Esophagus squamous epithelium (tissue), 5 donors: ENCODE data around the gene RAB36. TPM values are rescaled to one million over a fixed set of nuclear protein-coding genes. Genes with fewer than 3 reads are reported as not detected.

Source experiments
- DNase-seq: peaks from one replicate; lab custom pipeline; 2025; lab: John Stamatoyannopoulos, UW
- H3K27ac ChIP-seq, 4 donors: fragments of 200-600 bp; sonication (generic); one replicate each; pipeline ENCODE4 v1.5.1; 2016 to 2019; ENCODE audit warnings: mild to moderate bottlenecking in 1 of 4
- H3K27me3 ChIP-seq, 4 donors: fragments of 200-600 bp; sonication (generic); 1 replicate in 3 of 4; 2 replicates in 1 of 4; pipeline versions ENCODE4 v1.5.1 to v1.6.0; 2017 to 2021; ENCODE audit warnings: antibody characterized with exemption in 1 of 4
- H3K36me3 ChIP-seq, 3 donors: fragments of 200-600 bp; sonication (generic); one replicate each; pipeline ENCODE4 v1.5.1; 2016 to 2019
- H3K4me1 ChIP-seq, 3 donors: fragments of 200-600 bp; sonication (generic); one replicate each; pipeline ENCODE4 v1.5.1; 2017 to 2019
- H3K4me3 ChIP-seq, 4 donors: fragments of 200-600 bp; sonication (generic); 1 replicate in 3 of 4; 2 replicates in 1 of 4; pipeline ENCODE4 v1.5.1; 2016 to 2019; ENCODE audit warnings: mild to moderate bottlenecking in 2 of 4, moderate library complexity in 1 of 4
- H3K9me3 ChIP-seq, 3 donors: fragments of 200-600 bp; sonication (generic); one replicate each; pipeline ENCODE4 v1.5.1; 2016 to 2019
- POLR2A ChIP-seq, 4 donors: fragments of 450-650 bp; IDR thresholded peaks; one replicate each; pipeline ENCODE4 v1.6.1; 2017; ENCODE audit warnings: antibody characterized with exemption in 4 of 4, mild to moderate bottlenecking in 4 of 4, moderate library complexity in 3 of 4
- WGBS, 2 donors: methylation state at CpG; one replicate each; pipeline ENCODE4 v1.1.5; 2018; 5-methylcytosine and 5-hydroxymethylcytosine counted together
- intact Hi-C: fragments of 100-400 bp; cut with DNase I; formaldehyde crosslinking; loops from one replicate; pipeline ENCODE4 v1.15.0; 2022
- total RNA-seq, 4 donors: library from RNA; depleted of rRNA; stranded (reverse); fragments of >200 nt; gene quantifications; one replicate each; pipeline ENCODE4 v1.1.0, GENCODE V29; 2016
- TF ChIP-seq, protein P1 (sequence below), 6 experiments: fragments of 450-650 bp in 4 of 6; fragments of 200-600 bp in 2 of 6; sonication (generic) in 2 of 6; IDR thresholded peaks; one replicate each; pipeline ENCODE4 v1.5.1; 2016 to 2019; ENCODE audit warnings: antibody characterized with exemption in 6 of 6, mild to moderate bottlenecking in 4 of 6, moderate library complexity in 4 of 6
- donor health status: DM: yes; HTN: yes; CAD: no.

The RAB36 gene
- total RNA-seq, 4 donors from 2014 or later = 1.4 to 3.9 (median 2.3) TPM

DNA sequence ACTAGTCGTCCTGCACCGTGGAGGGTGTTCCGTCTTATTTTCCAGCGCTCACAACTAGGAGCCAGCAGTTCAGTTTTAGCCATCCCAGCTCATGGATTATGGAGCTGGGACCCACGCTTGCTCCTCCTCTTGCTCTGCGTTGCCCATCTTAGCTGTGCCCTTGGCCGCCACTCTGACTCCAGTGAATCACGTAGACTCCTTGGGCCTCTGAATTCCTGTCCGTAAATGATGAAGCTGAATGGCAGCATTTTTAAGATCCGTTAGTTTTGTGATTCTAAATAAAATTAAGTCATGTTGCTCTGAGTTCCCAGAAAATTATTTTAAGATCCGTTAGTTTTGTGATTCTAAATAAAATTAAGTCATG lies 58.8 kb downstream of the RAB36 start:
- 73 to 85% methylated on average over 4 to 11 of the region's 11 CpGs for WGBS, 2 donors
- H3K27me3 ChIP-seq = no peaks in the 10 kb centered on the region
- no peak for TF ChIP-seq POLR2A (IDR thresholded peaks at IDR 0.05)
- TF ChIP-seq, protein P1, sequence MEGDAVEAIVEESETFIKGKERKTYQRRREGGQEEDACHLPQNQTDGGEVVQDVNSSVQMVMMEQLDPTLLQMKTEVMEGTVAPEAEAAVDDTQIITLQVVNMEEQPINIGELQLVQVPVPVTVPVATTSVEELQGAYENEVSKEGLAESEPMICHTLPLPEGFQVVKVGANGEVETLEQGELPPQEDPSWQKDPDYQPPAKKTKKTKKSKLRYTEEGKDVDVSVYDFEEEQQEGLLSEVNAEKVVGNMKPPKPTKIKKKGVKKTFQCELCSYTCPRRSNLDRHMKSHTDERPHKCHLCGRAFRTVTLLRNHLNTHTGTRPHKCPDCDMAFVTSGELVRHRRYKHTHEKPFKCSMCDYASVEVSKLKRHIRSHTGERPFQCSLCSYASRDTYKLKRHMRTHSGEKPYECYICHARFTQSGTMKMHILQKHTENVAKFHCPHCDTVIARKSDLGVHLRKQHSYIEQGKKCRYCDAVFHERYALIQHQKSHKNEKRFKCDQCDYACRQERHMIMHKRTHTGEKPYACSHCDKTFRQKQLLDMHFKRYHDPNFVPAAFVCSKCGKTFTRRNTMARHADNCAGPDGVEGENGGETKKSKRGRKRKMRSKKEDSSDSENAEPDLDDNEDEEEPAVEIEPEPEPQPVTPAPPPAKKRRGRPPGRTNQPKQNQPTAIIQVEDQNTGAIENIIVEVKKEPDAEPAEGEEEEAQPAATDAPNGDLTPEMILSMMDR (IDR thresholded peaks at IDR 0.05) = no peak
- H3K36me3 ChIP-seq = peaks cover 0 to 30% (median 0%) of the 10 kb centered on the region in 3 donors
- H3K27ac ChIP-seq = peak overlapping the region in 3 of 4 donors; percentile 22 to 53 (median 33)
- DNase-seq = no peak
- no peak overlapping the region for H3K4me3 ChIP-seq
- H3K9me3 ChIP-seq = no peaks in the 10 kb centered on the region
- peaks cover 0 to 48% (median 27%) of the 10 kb centered on the region in 3 donors for H3K4me1 ChIP-seq
- intact Hi-C loops = no loop called here

DNA sequence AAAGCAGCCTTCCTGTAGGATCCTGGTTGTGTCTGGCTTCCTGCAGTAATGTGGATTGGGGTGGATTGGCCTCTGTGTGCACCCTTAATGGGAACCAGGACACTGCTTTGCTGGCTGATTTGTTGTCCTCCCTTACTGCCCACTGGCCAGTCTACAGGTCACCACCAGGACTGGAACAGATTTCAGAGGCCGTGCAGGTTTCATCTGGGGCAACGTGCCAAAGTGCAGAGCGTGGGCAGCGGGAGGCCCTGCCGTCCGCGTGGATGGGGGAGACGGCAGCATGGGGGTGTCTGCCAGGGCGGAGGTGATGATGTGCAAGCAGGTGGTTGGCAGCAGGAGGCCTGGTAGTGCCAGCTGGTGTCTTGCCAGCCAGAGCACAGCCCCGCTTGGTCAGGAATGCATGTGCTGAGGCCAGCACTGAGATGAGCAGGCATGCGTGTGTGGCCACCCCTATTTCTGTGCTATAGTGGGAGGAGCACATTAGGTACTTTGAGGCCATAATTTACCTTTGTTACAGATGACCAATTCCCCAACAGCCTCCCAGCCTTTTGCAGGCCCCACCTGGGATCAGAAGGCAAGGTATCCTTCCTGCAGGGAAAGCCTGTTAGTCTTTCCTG lies 59.4 kb downstream of the RAB36 start:
- whole genome bisulfite sequencing, 2 donors = 15 to 22% methylated on average over 9 to 10 of the region's 11 CpGs
- Histone ChIP-seq H3K4me3 (no peak overlapping the region), H3K27me3 (no peaks in the 10 kb centered on the region), H3K27ac (peak overlapping the region in 2 of 4 donors; percentile 33 to 35), H3K4me1 (peaks cover 0 to 42% (median 22%) of the 10 kb centered on the region in 3 donors), H3K9me3 (no peaks in the 10 kb centered on the region), H3K36me3 (peaks cover 0 to 26% (median 0%) of the 10 kb centered on the region in 3 donors)
- intact Hi-C loops = no loop called here
- TF ChIP-seq, protein P1 (IDR thresholded peaks at IDR 0.05) = no peak
- TF ChIP-seq POLR2A (IDR thresholded peaks at IDR 0.05) = no peak
- DNase-seq = no peak

DNA sequence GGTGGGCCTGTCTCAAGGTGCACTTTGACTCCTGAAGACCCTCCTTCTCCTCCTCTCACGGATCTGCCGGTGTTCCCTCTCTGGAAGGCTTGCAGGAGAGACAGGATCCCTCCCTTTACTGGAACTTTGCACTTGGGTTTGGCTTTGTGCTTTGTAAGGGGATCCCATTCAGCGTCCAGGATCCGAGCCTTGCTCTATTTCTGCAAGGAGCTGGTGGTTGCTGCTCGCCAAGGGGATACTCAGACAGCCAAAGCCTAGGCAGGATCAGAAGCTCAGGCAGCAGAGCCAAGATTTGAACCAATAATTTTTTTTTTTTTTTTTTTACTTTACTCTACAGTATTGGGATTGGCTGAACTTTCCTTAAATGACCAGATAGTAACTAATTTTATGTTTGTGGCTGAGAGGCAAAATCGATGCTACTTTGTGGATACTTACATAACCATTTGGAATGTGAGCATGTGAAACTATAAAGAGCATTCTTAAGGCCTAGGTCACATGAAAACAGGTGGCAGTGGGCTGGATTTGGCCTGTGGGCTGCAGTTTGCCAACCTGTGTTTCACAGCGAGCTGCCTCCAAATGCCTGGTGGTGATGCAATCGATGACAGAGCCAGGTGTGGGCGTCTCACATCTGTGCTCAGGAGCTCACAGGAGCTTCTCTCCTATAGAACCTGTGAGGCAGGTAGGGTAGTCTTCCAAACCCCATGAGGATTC lies 60.2 kb downstream of the RAB36 start:
- no peak for DNase-seq
- intact Hi-C loops = no loop called here

DNA sequence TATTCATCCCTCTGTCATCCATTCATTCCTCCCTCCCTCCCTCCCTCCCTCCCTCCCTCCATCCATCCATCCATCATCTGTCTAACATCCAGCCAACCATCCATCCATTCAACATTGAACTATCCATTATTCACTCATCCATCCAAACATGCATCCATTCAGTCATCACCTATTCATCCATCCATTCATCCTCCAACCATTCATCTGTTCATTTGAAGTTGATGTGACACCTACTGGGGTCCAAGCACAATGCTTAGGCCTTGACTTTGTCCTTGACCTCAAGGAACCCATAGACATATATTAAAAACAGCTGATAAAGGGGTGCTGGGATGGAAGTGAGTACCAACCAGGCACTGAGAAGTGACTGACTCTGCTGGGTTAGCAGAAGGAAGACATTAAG lies 61.6 kb downstream of the RAB36 start:
- H3K27me3 ChIP-seq = no peaks in the 10 kb centered on the region
- no peak overlapping the region for H3K4me3 ChIP-seq
- no peak for TF ChIP-seq POLR2A (IDR thresholded peaks at IDR 0.05)
- TF ChIP-seq, protein P1 (IDR thresholded peaks at IDR 0.05) = no peak
- peaks cover 0 to 33% (median 22%) of the 10 kb centered on the region in 3 donors for H3K4me1 ChIP-seq
- DNase-seq = no peak
- no peak overlapping the region for H3K27ac ChIP-seq
- peaks cover 0 to 19% (median 0%) of the 10 kb centered on the region in 3 donors for H3K36me3 ChIP-seq
- no peaks in the 10 kb centered on the region for H3K9me3 ChIP-seq
- intact Hi-C loops = no loop called here

More for the DNA sequence above, 60.2 kb downstream of the RAB36 start:
- WGBS, 2 donors = 58 to 71% methylated on average over 7 to 9 of the region's 9 CpGs
- Histone ChIP-seq H3K4me1 (peaks cover 0 to 40% (median 22%) of the 10 kb centered on the region in 3 donors), H3K27ac (peak overlapping the region in 3 of 4 donors; percentile 1 to 35 (median 33)), H3K4me3 (no peak overlapping the region), H3K27me3 (no peaks in the 10 kb centered on the region), H3K9me3 (no peaks in the 10 kb centered on the region), H3K36me3 (peaks cover 0 to 20% (median 0%) of the 10 kb centered on the region in 3 donors)
- no peak for TF ChIP-seq POLR2A (IDR thresholded peaks at IDR 0.05)

DNA sequence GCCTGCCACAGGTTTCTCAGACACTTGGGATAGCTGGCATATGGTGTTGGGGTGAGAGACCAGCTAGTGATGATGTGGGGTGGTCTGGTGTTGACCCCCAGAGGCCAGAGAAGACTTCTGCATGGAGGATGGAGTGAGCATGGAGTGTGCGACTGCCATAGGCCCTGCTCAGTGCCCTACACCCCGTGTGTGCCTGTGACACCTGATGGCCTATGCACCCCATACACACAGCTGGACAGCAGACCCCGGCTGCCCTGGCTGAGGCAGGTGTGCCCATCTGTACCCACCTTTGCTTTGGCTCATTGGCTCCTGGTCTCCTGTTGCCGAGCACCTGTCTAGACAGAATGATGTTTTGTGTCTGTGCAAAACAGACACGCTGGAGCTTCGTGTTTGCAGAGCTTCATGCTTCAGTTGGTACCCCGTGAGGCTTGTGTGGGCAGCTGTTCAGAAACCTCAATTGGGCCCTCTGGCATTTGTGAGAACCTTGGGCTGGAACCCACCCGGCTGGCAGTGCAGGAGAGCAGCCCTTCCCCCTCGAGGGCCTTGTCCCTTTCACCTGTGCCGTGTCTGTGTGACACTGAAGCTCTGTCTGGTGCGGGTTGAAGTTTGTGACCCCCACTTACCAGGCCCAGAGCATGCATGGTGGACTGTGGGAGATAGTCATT lies 62.6 kb downstream of the RAB36 start:
- 65 to 78% methylated on average over 8 to 9 of the region's 11 CpGs for WGBS, 2 donors
- Histone ChIP-seq H3K4me1 (peaks cover 0 to 41% (median 24%) of the 10 kb centered on the region in 3 donors), H3K27me3 (no peaks in the 10 kb centered on the region), H3K4me3 (no peak overlapping the region), H3K36me3 (peaks cover 0 to 18% (median 0%) of the 10 kb centered on the region in 3 donors), H3K27ac (no peak overlapping the region), H3K9me3 (no peaks in the 10 kb centered on the region)
- DNase-seq = no peak
- TF ChIP-seq, protein P1 (IDR thresholded peaks at IDR 0.05) = no peak
- TF ChIP-seq POLR2A (IDR thresholded peaks at IDR 0.05) = no peak
- intact Hi-C loops = no loop called here
